ENCODE results near the gene SSUH2. TPM values are rescaled to one million over a fixed set of nuclear protein-coding genes. Genes with fewer than 3 reads are reported as not detected.

The SSUH2 gene
- total and polyA plus RNA-seq, 2 of the 13 experiments (the other 11 are each of a cell fraction or from before 2014, with no cell fraction given): 38.1 to 136 TPM

- TF ChIP-seq TFAP4 (IDR thresholded peaks at IDR 0.05; ENCODE audit: borderline replicate concordance, low read depth): peak; percentile 31; the same call in 1 of the 2 replicates
- TF ChIP-seq SOX5 (CRISPR knock-in tag; IDR thresholded peaks at IDR 0.05; ENCODE audit: borderline replicate concordance): peak; percentile 72
- TF ChIP-seq PLRG1 (conservative IDR thresholded peaks at IDR 0.05): no peak
These were observed 28.6 kb upstream of the SSUH2 start (continued) for GRCh38 chr3:8673083-8673737.

GRCh38 chr3:8669019-8669418, 24.4 kb upstream of the SSUH2 start:
- Histone ChIP-seq H3K9me3 (ENCODE audit: low read length) (no peaks in the 10 kb centered on the region), H3K27me3 (ENCODE audit: control insufficient read depth in 1 of 2, insufficient read depth in 2 of 2, low read length in 2 of 2) (no peaks in the 10 kb centered on the region), H3K79me2 (ENCODE audit: insufficient read depth, low read length) (no peaks in the 10 kb centered on the region), H3K9ac (ENCODE audit: insufficient read depth, low read depth, low read length) (no peak overlapping the region), H3K36me3 (replicated peaks in 1 of 2; ENCODE audit: control insufficient read depth in 1 of 2, insufficient read depth in 2 of 2, low read length in 2 of 2) (no peaks in the 10 kb centered on the region), H3K4me1 (ENCODE audit: insufficient read depth, low read length) (peaks cover 48% of the 10 kb centered on the region), H3K27ac (ENCODE audit: extremely low read length, insufficient read depth, low read length) (no peak overlapping the region), H3K4me2 (ENCODE audit: low read depth, low read length) (no peak overlapping the region), H4K20me1 (ENCODE audit: insufficient read depth, low read length) (no peaks in the 10 kb centered on the region), H2AFZ (ENCODE audit: low read length) (no peak overlapping the region), H3K4me3 (replicated peaks in 1 of 3; ENCODE audit: insufficient read depth in 1 of 3, low read depth in 2 of 3, low read length in 3 of 3) (no peak overlapping the region)
- CTCF ChIA-PET (ENCODE audit: low intra/inter-chr PET ratio, low total read pairs): no interaction called here
- POLR2A ChIA-PET: no interaction called here
- DNase-seq (ENCODE audit: low spot score) (no peak), ATAC-seq (no peak), FAIRE-seq (no peak)
- 95% methylated on average over 2 of the region's 2 CpGs for WGBS (ENCODE audit: low lambda C conversion rate)
- no peak for TF ChIP-seq ZNF407 (CRISPR knock-in tag; IDR thresholded peaks at IDR 0.05; ENCODE audit: not compliant biosample characterization)
- peak; percentile 68 for TF ChIP-seq HNRNPK (IDR thresholded peaks at IDR 0.05; ENCODE audit: low read depth, low read length, poor library complexity, severe bottlenecking)
- in situ Hi-C loops (cut with HindIII; ENCODE audit: extremely low pct_ligation_motif_present, low pct_unique_long_range_greater_than_20kb) (no loop called here), intact Hi-C loops (cut with micrococcal nuclease; ENCODE audit: unreplicated experiment) (loop anchor here (10.0 kb wide), 1 partner anchor 296 kb away; the partner anchor contains the start of gene RAD18)
- BruUV-seq (replicated peaks): no TSS peak

Measured in HepG2 (cell line).